Right cardiac atrium (tissue), 5 donors: Measurements from ENCODE around the gene KCNA3. TPM values are rescaled to one million over a fixed set of nuclear protein-coding genes. Genes with fewer than 3 reads are reported as not detected.

Experiments used
- ATAC-seq, 2 donors: fragments of 200-7000 bp; cut with Tn5 transposase; one replicate each; pipeline versions ENCODE4 v1.8.0 to v1.9.1; 2020; ENCODE audit warnings: moderate library complexity in 2 of 2, mild to moderate bottlenecking in 1 of 2
- DNase-seq, 3 donors: peaks; one replicate each; pipeline ENCODE4 v3.0.0-alpha.2; 2020
- H3K27ac ChIP-seq: one replicate; pipeline ENCODE4 v1.5.1; 2013; ENCODE audit warnings: mild to moderate bottlenecking, low read length, control low read depth, moderate library complexity
- H3K27me3 ChIP-seq: one replicate; pipeline ENCODE4 v1.6.1; 2013; ENCODE audit not compliant: control insufficient read depth, insufficient read depth
- H3K4me1 ChIP-seq: one replicate; pipeline ENCODE4 v1.6.1; 2013; ENCODE audit warnings: low read length; ENCODE audit not compliant: control insufficient read depth, insufficient read depth
- H3K4me3 ChIP-seq: one replicate; pipeline ENCODE4 v1.5.1; 2013; ENCODE audit warnings: low read length, control low read depth
- H3K9me3 ChIP-seq: one replicate; pipeline ENCODE4 v1.6.1; 2013; ENCODE audit warnings: low read length; ENCODE audit not compliant: control insufficient read depth
- WGBS: extraction: QIAGEN DNeasy Blood & Tissue Kit; methylation state at CpG from one replicate; pipeline ENCODE4 v1.1.7; 2013; 5-methylcytosine and 5-hydroxymethylcytosine counted together
- intact Hi-C, 4 donors: fragments of 100-400 bp; cut with DNase I; formaldehyde crosslinking; loops; one replicate each; pipeline versions ENCODE4 v1.11.0 to v1.14.0; 2022 to 2023
- long read RNA-seq, 4 donors: library from polyadenylated mRNA; unstranded; transcript quantifications; one replicate each; pipeline ENCODE4 v2.0.0, GENCODE V29; 2020 to 2021
- polyA plus RNA-seq: library from polyadenylated mRNA; stranded (reverse); fragments of 200-250 nt; gene quantifications from one replicate; pipeline ENCODE4 v1.2.3, GENCODE V29; 2013
- total RNA-seq, 4 donors: library from RNA; stranded (reverse); fragmentation: NEBNext Ultra II Directional; extraction: Animal tissue kit (Norgen Biotek cat#: 25700); gene quantifications; one replicate each; pipeline ENCODE4 v1.2.1, GENCODE V29; 2021
- donor health status: healthy with polysubstance abuse.
- donor health status: DM: no; HTN: yes; CAD: no.
- donor health status: DM: no; HTN: no; CAD: no.
- donor health status: DM: no; HTN: yes; CAD: no; lungs with severe emphysema.
- donor health status: DM: yes; HTN: yes; CAD: no.

The KCNA3 gene
- total RNA-seq (1 to 10 TPM in 2 of 4 donors, under 1 TPM in 2; 0.34 to 2.0 (median 1.1) TPM), polyA plus RNA-seq (0.20 TPM)
- long read RNA-seq, donor 1, partial matches to known transcripts = 0 of 3 reads
- long read RNA-seq, donor 1, other reads (novel, unspliced or antisense) = 1 of 3 reads
- long read RNA-seq, donor 2 = 0 reads
- long read RNA-seq, donor 3, partial matches to known transcripts = 0 of 2 reads
- long read RNA-seq, donor 3, other reads (novel, unspliced or antisense) = 0 of 2 reads
- long read RNA-seq, donor 4 = 0 reads

- Histone ChIP-seq H3K27me3 (no peaks in the 10 kb centered on the region), H3K27ac (no peak within 1 kb of the TSS)
- intact Hi-C loops = no loop called here
Observed at GRCh38 chr1:110674337-110675059, at the start of gene KCNA3. Gene KCNA3 (minus strand): TSS chr1:110674940. CDS start chr1:110674809, 131 bp downstream.

GRCh38 chr1:110722807-110723206 lies 48.1 kb upstream of the KCNA3 start:
- H3K9me3 ChIP-seq = no peaks in the 10 kb centered on the region
- no peaks in the 10 kb centered on the region for H3K27me3 ChIP-seq
- no peak for ATAC-seq
- no peaks in the 10 kb centered on the region for H3K4me1 ChIP-seq
- WGBS = 73% methylated on average over 5 of the region's 5 CpGs
- H3K27ac ChIP-seq = no peak overlapping the region
- intact Hi-C loops = no loop called here
- H3K4me3 ChIP-seq = no peak overlapping the region
- no peak for DNase-seq

More at GRCh38 chr1:110674337-110675059, at the start of gene KCNA3:
- WGBS = under 1% methylated on average over 95 of the region's 97 CpGs
- H3K4me1 ChIP-seq = peaks cover 4% of the 10 kb centered on the region
- H3K4me3 ChIP-seq = peak within 1 kb of the TSS; percentile 53
- DNase-seq = peak; percentile 21 to 75 (median 71)
- ATAC-seq = peak; percentile 73 to 76
- H3K9me3 ChIP-seq = no peaks in the 10 kb centered on the region

GRCh38 chr1:110719908-110720307 lies 45.2 kb upstream of the KCNA3 start:
- no peaks in the 10 kb centered on the region for H3K9me3 ChIP-seq
- no peak overlapping the region for H3K4me3 ChIP-seq
- H3K4me1 ChIP-seq = no peaks in the 10 kb centered on the region
- no peaks in the 10 kb centered on the region for H3K27me3 ChIP-seq
- intact Hi-C loops = no loop called here
- H3K27ac ChIP-seq = no peak overlapping the region
- DNase-seq = no peak
- 71% methylated on average over 2 of the region's 2 CpGs for WGBS
- ATAC-seq = no peak

- ATAC-seq = peak; percentile 91 to 94
- Histone ChIP-seq H3K9me3 (no peaks in the 10 kb centered on the region), H3K4me3 (no peak overlapping the region), H3K4me1 (no peaks in the 10 kb centered on the region), H3K27me3 (no peaks in the 10 kb centered on the region), H3K27ac (peak overlapping the region; percentile 19)
- DNase-seq = peak; percentile 60 to 82 (median 81)
- WGBS = 47% methylated on average over 6 of the region's 6 CpGs
- intact Hi-C loops = no loop called here
Observed at GRCh38 chr1:110718452-110718851, 43.7 kb upstream of the KCNA3 start.

- no peak overlapping the region for H3K27ac ChIP-seq
- H3K4me1 ChIP-seq = no peaks in the 10 kb centered on the region
- 78% methylated on average over 6 of the region's 6 CpGs for WGBS
- H3K9me3 ChIP-seq = no peaks in the 10 kb centered on the region
- no peak overlapping the region for H3K4me3 ChIP-seq
- H3K27me3 ChIP-seq = no peaks in the 10 kb centered on the region
- DNase-seq (no peak), ATAC-seq (no peak)
- intact Hi-C loops = no loop called here
Observed at GRCh38 chr1:110717179-110717578, 42.4 kb upstream of the KCNA3 start.

- Histone ChIP-seq H3K27ac (no peak overlapping the region), H3K4me3 (no peak overlapping the region), H3K27me3 (no peaks in the 10 kb centered on the region), H3K9me3 (no peaks in the 10 kb centered on the region), H3K4me1 (no peaks in the 10 kb centered on the region)
- WGBS = 46% methylated on average over 3 of the region's 3 CpGs
- ATAC-seq = no peak
- intact Hi-C loops = no loop called here
- no peak for DNase-seq
Observed at GRCh38 chr1:110714374-110714995, 39.7 kb upstream of the KCNA3 start.

- intact Hi-C loops = no loop called here
- Histone ChIP-seq H3K27ac (no peak overlapping the region), H3K27me3 (no peaks in the 10 kb centered on the region), H3K4me3 (no peak overlapping the region), H3K4me1 (no peaks in the 10 kb centered on the region), H3K9me3 (no peaks in the 10 kb centered on the region)
- WGBS = 67% methylated on average over 3 of the region's 3 CpGs
- DNase-seq (no peak), ATAC-seq (no peak)
Observed at GRCh38 chr1:110713221-110713620, 38.5 kb upstream of the KCNA3 start.

- 84% methylated on average over 4 of the region's 4 CpGs for WGBS
- Histone ChIP-seq H3K27me3 (no peaks in the 10 kb centered on the region), H3K4me1 (peaks cover 1% of the 10 kb centered on the region), H3K27ac (no peak overlapping the region), H3K9me3 (no peaks in the 10 kb centered on the region), H3K4me3 (no peak overlapping the region)
- intact Hi-C loops = no loop called here
- ATAC-seq = no peak
- DNase-seq = no peak
Observed at GRCh38 chr1:110710314-110710713, 35.6 kb upstream of the KCNA3 start.

- no peak overlapping the region for H3K27ac ChIP-seq
Observed at GRCh38 chr1:110708974-110709440, 34.3 kb upstream of the KCNA3 start.

GRCh38 chr1:110707232-110707631 lies 32.5 kb upstream of the KCNA3 start:
- 86% methylated on average over 2 of the region's 2 CpGs for WGBS

More at GRCh38 chr1:110708974-110709440, 34.3 kb upstream of the KCNA3 start:
- Histone ChIP-seq H3K4me3 (no peak overlapping the region), H3K4me1 (peaks cover 1% of the 10 kb centered on the region), H3K9me3 (no peaks in the 10 kb centered on the region), H3K27me3 (no peaks in the 10 kb centered on the region)
- 19% methylated on average over 1 of the region's 1 CpG for WGBS
- intact Hi-C loops = no loop called here
- ATAC-seq (no peak), DNase-seq (no peak)

GRCh38 chr1:110706621-110707020 lies 31.9 kb upstream of the KCNA3 start:
- DNase-seq (no peak), ATAC-seq (no peak)
- intact Hi-C loops = no loop called here
- no peak overlapping the region for H3K4me3 ChIP-seq
- H3K27ac ChIP-seq = no peak overlapping the region
- no peaks in the 10 kb centered on the region for H3K27me3 ChIP-seq
- WGBS = 63% methylated on average over 1 of the region's 1 CpG
- H3K4me1 ChIP-seq = peaks cover 1% of the 10 kb centered on the region
- no peaks in the 10 kb centered on the region for H3K9me3 ChIP-seq

More at GRCh38 chr1:110707232-110707631, 32.5 kb upstream of the KCNA3 start:
- no peak overlapping the region for H3K27ac ChIP-seq
- no peak overlapping the region for H3K4me3 ChIP-seq
- H3K27me3 ChIP-seq = no peaks in the 10 kb centered on the region
- ATAC-seq (no peak), DNase-seq (no peak)
- H3K4me1 ChIP-seq = peaks cover 1% of the 10 kb centered on the region
- H3K9me3 ChIP-seq = no peaks in the 10 kb centered on the region
- intact Hi-C loops = no loop called here
